ENCODE results near the gene SORCS2. TPM values are rescaled to one million over a fixed set of nuclear protein-coding genes. Genes with fewer than 3 reads are reported as not detected.

The SORCS2 gene
- polyA plus RNA-seq, 4 donors, result 6.7 to 9.8 (median 8.7) TPM

GRCh38 chr4:7475207-7475606 is 282.9 kb downstream of the SORCS2 start:
- no peak for DNase-seq (ENCODE audit: low read depth in 4 of 4, low spot score in 3 of 4)

GRCh38 chr4:7476820-7477219 is 284.5 kb downstream of the SORCS2 start:
- no peak for DNase-seq (ENCODE audit: low read depth in 4 of 4, low spot score in 3 of 4)

- DNase-seq (ENCODE audit: low read depth in 4 of 4, low spot score in 3 of 4), result no peak
These were observed 285.4 kb downstream of the SORCS2 start for GRCh38 chr4:7477695-7478094.

DNA sequence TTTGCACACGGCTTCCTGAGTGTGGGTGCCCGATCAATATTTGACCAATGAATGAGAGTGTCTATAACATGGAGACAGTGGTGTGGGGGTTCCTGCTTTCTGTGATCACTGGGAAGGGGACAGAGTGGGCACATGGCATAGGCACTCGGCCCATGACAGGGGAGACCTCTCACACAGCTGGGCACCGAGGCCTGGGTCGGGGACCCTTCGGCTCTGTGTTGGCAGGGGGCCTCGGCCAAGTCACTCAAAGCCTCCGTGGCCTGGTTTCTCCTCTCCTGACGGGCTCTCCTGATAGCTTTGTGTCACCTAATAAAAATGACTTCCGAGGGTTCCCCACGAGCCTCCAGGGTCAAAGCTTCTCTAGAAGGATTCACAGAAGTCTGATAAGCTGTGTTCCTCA is 286.3 kb downstream of the SORCS2 start:
- DNase-seq (ENCODE audit: low read depth in 4 of 4, low spot score in 3 of 4), result no peak

- no peak for DNase-seq (ENCODE audit: low read depth in 4 of 4, low spot score in 3 of 4)
These were observed 288.1 kb downstream of the SORCS2 start for GRCh38 chr4:7480423-7480822.

GRCh38 chr4:7481227-7481626 is 288.9 kb downstream of the SORCS2 start:
- DNase-seq (ENCODE audit: low read depth in 4 of 4, low spot score in 3 of 4), result no peak

GRCh38 chr4:7485096-7485495 is 292.8 kb downstream of the SORCS2 start:
- no peak for DNase-seq (ENCODE audit: low read depth in 4 of 4, low spot score in 3 of 4)

DNA sequence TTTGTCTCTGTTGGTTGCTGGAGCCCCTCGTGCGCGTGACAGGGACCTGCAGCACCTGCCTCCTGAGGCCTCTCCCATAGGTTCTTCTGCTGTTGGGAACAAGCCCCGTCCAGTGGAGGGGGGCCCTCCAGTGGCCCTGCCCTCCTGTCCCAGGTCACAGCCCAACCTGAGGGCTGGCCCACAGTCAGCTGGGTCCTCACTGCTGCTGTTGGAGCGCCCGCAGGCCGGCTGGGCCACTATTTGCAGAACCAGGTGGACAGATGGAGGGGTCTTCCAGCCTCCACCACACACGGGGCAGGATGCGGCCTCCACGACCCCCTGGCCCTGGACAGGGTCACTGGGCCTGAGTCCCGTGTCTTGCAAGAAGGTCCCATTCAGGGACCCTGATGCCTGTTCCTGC is 293.8 kb downstream of the SORCS2 start:
- DNase-seq (ENCODE audit: low read depth in 4 of 4, low spot score in 3 of 4), result no peak

- DNase-seq (ENCODE audit: low read depth in 4 of 4, low spot score in 3 of 4), result no peak
These were observed 295.2 kb downstream of the SORCS2 start for GRCh38 chr4:7487502-7487901.

GRCh38 chr4:7487998-7488671 is 295.8 kb downstream of the SORCS2 start:
- no peak for DNase-seq (ENCODE audit: low read depth in 4 of 4, low spot score in 3 of 4)

- no peak for DNase-seq (ENCODE audit: low read depth in 4 of 4, low spot score in 3 of 4)
These were observed 299.6 kb downstream of the SORCS2 start for GRCh38 chr4:7491915-7492314.

- no peak for DNase-seq (ENCODE audit: low read depth in 4 of 4, low spot score in 3 of 4)
These were observed 306.3 kb downstream of the SORCS2 start for GRCh38 chr4:7498446-7499200.

GRCh38 chr4:7499661-7500060 is 307.3 kb downstream of the SORCS2 start:
- DNase-seq (ENCODE audit: low read depth in 4 of 4, low spot score in 3 of 4), result no peak

DNA sequence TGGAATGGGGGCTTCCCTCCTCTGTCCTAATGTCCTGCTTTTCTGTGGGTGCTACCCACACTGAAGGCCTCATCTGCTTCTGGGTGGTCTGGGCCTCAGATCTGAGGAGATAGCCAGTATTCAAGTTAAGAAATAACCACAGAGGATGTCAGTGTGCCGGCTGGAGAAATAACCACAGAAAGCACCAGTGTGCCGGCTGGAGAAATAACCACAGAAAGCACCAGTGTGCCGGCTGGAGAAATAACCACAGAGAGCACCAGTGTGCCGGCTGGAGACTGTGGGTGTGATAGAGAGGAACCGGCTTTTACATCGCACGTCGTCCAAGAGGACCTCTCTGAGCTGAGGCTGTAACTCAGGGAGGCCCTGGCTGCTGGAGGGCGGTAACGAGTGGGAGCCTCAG is 308.1 kb downstream of the SORCS2 start:
- no peak for DNase-seq (ENCODE audit: low read depth in 4 of 4, low spot score in 3 of 4)

- no peak for DNase-seq (ENCODE audit: low read depth in 4 of 4, low spot score in 3 of 4)
These were observed 309.0 kb downstream of the SORCS2 start for GRCh38 chr4:7501314-7501713.

GRCh38 chr4:7501873-7502272 is 309.5 kb downstream of the SORCS2 start:
- DNase-seq (ENCODE audit: low read depth in 4 of 4, low spot score in 3 of 4), result no peak

DNA sequence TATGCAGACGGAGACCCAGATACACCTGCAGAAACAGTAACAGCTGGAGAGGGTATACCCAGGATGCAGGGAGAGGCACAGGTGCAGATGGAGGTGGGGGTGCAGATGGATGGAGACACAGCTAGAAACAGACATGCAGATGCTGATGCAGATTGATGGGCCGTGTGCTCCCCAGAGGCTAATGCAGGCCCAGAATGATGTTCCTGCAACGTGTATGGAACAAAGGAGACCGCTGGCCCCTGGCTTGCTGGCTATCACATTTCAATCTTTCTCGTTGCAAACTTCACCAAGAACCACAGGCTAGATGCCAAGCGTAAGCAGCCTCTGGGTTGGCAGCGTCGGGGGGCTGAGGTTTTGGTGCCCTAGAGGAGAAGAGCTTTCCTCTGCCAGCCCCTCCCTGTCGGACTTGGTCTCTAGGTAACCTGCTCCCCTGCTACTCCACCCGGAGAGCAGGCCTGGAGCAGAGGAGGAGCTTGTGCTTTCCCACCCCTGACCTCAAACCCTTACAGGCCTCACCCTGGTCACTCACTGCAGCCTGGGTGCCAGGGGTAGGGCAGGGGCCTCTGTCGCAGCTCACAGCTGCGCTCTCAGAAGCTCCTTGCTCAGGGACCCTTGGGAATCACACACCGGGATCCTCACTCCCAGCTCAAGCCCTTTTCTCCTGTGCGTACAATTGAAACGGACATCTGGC is 311.4 kb downstream of the SORCS2 start:
- no peak for DNase-seq (ENCODE audit: low read depth in 4 of 4, low spot score in 3 of 4)

GRCh38 chr4:7505116-7505900 is 313.0 kb downstream of the SORCS2 start:
- no peak for DNase-seq (ENCODE audit: low read depth in 4 of 4, low spot score in 3 of 4)

DNA sequence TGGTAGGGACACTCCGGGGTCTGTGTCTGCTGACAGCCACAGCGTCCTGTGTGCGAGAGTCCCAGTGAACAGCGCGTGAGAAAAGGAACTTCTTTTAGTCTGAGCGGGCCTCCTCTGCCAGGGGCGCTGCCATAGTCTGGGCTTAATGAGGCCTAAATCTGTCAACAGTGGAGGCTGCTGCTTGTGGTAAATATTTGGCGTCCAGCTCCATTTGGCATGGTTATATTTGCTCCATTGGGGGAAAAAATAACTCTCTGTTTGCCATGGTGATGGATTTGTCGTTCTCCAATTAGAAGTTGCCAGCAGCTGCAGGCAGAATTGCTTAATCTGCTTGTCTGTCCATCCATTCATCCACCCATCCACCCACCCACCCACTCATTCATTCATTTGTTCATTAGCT is 313.8 kb downstream of the SORCS2 start:
- no peak for DNase-seq (ENCODE audit: low read depth in 4 of 4, low spot score in 3 of 4)

- DNase-seq (ENCODE audit: low read depth in 4 of 4, low spot score in 3 of 4), result no peak
These were observed 314.2 kb downstream of the SORCS2 start for GRCh38 chr4:7506572-7506971.

DNA sequence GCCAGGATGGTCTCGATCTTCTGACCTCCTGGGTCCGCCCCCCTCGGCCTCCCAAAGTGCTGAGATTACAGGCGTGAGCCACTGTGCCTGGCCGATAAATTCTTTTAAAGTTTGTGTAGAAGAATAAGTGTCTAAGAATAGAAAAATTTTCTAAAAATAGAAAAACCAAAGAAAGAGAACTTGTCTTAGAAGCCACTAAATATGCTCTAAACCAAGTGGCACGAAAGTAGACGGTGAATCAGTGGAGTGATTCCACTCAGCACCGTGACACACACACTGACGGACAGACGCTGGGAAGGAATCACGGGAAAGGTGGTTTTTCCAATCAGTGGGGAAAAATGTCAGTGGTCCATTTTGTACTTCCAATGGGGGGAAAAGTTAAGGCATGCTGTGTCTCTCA is 315.0 kb downstream of the SORCS2 start:
- DNase-seq (ENCODE audit: low read depth in 4 of 4, low spot score in 3 of 4), result no peak
